Activated CD4-positive, alpha-beta T cell treated with anti-CD3 and anti-CD28 coated beads, Interleukin-2, Interleukin-6, amounts not matched to agents 100 ng/mL and 50 ng/mL, durations not matched to agents 16 hours and 8 hours (primary cell): Measurements from ENCODE around the gene ITGB1BP1.

ENCODE experiments used
- DNase-seq: peaks from one replicate; pipeline ENCODE4 v3.0.0-alpha.2; 2020

ITGB1BP1 gene

DNA sequence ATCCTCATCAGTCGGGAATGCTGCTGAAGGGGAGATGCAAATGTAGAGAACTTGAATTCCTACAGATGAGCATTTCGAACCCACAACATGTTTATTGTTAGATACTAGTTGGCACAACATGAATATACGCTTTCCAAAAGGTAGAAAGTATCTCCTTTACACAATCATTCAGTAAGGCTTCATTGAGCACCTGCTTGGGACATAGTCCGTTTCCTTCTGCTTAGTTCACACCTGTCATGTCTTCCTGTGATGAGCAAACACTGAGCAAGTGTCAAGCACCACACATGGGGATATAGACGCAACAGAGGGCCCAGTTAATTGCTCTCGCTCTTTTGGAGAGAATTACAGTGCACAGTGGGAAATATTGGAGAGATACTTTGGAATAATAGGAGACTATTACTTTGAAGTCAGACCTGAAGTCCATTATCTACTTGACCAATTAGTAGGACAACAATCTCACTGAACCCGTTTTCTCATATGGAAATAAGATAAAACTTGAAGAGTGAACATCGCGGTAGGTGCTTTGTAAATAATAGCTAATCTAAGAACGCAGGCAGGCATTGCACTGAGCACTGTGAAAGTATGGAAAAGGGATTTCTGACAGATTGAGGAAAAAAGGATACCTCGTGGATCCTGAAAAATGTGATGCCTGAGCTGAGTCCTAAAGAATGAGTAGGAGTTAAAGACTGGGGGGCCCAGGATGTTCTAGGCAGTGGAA lies 1.3 kb upstream of the ITGB1BP1 start:
- DNase-seq, result peak; percentile 21

DNA sequence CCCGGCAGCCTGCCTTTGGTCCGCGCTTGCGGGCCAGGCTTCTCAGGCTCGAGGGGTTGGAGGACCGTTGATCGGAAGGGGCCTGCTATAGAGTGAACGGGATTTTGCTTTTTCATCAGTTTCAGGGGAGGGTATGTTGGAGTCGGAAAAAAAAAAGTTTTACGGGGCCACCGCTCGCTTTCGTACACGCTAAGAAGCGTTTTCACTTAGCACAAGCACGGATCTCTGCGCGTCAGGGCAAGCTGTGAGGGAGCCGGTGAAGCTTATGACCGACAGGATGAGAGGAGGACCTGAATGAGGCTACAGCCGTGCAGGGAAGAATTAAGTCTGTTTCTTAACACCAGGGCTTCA lies 569 bp upstream of the ITGB1BP1 start:
- DNase-seq, result peak; percentile 39

DNA sequence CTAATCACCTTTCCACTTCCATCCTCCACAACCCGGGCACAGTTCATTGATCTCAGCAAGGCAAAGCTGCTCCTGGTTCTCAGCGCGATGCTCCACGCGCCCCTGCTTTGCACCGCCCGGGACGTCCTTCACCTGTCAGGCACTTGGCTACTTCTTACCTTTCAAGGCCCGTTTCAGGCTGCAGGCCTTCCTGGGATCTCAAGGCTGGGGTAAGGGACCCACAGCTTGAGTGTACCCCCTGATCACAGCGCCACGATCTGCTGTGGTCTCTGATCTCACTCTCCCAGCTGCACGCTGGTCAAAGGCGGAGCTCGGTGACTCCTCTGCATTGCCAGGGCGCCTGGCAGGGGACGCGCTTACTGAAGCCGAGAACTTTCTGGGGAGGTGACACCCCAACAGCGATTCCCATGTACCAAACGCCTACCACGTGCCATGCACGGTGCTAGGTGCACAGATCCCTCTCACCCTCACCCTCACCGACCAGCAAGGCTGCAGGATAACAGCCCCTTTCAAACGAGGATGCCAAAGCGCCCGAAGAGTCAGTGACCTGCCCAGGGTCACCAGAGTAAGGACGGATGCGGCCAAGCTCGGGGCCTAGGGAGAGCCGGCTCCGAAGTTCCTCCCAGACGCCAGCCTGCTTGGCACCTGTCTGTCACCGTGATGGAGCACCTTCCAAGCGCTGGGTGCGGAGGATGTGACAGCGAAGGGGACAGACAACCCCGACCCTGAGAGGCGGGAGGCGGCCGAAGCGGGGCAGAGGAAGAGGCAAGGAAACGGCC lies 818 bp downstream of the ITGB1BP1 start:
- DNase-seq, result peak; percentile 71

DNA sequence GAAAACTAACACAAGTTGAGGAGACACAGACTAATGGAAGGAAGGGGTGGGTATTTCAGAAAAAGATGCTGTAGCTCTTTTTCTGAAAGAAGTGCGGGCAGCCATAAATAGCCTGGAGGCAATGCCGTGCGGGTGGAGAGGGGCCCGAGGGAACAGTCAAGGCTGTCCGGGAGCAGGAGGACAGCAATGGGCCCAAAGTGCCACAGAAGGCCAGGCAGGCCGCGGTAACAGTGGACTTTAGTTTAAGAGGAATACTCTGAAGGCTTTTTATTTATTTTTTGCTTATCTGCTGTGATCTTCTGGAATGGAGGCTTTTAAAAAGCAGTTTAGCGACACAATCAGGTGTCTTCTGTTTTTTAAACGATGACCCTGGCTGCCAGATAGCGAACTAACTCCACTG lies 2.8 kb downstream of the ITGB1BP1 start:
- DNase-seq, result no peak

DNA sequence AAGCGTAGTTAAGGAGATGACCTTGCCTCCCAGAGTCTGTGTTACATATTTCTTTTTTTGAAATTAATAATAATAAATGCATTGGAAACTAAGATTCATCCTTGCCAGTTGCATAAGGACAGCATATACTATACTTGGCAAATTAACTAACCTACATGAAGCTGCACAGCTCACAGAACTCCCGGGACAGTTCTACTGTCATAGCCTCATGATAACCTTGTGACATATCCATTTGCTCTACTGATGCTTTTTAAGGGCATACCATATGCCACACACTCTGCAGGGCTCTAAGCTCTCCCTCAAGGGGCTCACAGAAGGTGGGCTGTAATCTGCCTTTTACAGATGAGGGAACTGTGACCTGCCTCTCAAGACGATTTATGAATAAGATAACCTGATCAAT lies 3.8 kb downstream of the ITGB1BP1 start:
- DNase-seq, result no peak

DNA sequence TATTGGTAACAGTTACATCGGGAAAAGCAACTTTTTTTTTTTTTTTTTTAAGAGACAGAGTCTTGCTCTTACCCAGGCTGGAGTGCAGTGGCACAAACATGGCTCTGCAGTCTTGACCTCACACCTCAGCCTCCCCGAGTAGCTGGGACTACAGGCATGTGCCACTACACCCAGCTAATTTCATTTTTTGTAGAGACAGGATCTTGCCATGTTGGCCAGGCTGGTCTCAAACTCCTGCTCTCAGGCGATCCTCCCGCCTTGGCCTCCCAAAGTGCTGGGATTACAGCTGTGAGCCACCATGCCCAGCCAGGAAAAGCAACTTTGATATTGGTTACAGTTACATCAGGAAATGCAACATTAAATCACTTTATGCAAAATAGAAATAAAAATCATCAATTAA lies 4.6 kb downstream of the ITGB1BP1 start:
- DNase-seq, result no peak

- DNase-seq, result no peak
Measured at GRCh38 chr2:9417725-9418124, 5.6 kb downstream of the ITGB1BP1 start.

DNA sequence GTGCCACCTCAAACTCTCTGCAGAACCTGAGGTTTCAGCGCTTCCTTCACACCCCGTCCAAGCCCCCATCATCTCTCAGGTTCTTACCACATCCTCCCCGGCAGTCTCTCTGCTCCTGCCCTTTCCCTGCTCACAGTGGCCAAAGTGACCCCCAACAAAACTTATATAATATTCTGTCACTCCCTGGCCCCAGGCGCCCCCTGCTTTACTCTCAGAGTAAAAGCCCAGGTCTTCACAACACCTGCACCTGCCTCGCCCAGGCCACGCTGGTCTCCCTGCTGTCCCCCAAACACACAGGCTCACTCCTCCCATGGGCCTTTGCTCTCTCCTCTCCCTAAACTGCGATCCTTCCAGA lies 6.4 kb downstream of the ITGB1BP1 start:
- DNase-seq, result no peak

- no peak for DNase-seq
Measured at GRCh38 chr2:9416267-9416961, 6.9 kb downstream of the ITGB1BP1 start.

DNA sequence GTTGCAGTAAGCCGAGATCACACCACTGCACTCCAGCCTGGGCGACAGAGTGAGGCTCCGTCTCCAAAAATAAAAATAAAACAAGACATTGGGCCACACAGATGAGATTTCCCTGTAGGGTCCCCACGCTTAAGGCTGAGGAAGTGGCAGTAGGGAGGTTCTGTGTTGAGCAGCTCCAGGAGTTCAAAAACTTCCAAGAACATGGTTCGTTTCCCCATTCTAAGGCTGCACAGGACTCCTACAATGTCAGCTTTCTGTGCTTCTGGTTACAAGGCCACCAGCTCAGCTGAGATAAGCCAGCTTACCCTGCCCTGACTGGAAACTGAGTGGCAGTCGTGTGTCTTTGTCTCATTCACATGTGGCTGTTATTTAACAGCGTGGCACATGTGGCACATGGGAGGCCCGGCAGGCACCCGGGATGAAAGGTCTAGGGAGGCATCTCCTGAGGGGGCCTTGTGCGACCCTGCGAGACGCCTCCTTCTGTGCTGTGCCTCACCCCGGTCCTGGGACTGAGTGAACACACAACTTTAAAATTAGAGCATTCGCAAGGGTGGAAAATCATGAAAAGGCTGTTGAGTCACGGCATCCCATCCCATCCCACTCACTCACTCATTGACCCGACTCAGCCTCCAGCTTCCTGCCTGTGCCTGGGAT lies 7.7 kb downstream of the ITGB1BP1 start:
- no peak for DNase-seq

GRCh38 chr2:9412781-9413180 lies 10.5 kb downstream of the ITGB1BP1 start:
- DNase-seq, result no peak

- no peak for DNase-seq
Measured at GRCh38 chr2:9410108-9410507, 13.2 kb downstream of the ITGB1BP1 start.

DNA sequence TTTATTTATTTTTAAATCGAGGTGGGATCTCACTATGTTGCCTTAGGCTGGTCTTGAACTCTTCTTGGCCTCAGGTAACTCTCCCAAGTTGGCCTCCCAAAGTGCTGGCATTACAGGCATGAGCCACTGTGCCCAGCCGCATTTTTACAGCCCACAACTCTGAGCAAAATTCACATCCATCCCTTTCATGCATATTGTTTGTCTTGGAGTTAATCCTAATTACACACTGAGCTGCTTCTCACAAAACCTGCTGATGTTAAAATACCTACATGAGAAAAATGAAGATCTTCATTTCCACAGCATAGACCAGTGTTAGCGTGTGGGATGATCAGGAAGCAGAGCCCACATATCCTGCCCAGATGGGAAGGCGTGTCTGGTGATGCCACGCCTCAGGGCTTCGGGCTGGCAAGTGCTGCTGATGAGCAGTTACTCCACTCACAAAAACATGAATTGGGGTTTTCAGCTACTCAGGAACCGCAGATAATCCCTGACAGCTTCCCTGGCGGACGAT lies 14.6 kb downstream of the ITGB1BP1 start:
- DNase-seq, result no peak

DNA sequence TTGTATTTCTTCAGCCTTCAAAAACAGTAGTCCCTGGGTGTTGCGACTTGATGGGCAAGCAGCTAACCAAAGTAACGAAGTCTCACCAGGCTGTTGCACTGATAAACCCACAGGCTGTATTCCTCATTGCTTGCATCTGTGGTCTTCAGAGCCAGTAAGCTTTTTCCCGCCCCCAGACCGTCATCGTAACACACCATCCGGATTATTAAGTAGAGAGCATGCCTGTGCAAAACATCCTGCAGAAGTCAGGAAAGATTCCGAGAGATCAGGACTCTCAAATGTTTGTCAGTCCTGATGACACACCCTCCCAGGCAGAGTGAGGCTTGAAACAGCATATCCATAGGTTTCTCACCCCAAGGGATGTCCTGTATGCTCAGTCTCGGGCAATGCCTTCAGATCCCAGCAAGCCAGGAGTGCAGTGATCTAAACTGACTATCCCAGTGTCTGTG lies 15.9 kb downstream of the ITGB1BP1 start:
- DNase-seq, result no peak

DNA sequence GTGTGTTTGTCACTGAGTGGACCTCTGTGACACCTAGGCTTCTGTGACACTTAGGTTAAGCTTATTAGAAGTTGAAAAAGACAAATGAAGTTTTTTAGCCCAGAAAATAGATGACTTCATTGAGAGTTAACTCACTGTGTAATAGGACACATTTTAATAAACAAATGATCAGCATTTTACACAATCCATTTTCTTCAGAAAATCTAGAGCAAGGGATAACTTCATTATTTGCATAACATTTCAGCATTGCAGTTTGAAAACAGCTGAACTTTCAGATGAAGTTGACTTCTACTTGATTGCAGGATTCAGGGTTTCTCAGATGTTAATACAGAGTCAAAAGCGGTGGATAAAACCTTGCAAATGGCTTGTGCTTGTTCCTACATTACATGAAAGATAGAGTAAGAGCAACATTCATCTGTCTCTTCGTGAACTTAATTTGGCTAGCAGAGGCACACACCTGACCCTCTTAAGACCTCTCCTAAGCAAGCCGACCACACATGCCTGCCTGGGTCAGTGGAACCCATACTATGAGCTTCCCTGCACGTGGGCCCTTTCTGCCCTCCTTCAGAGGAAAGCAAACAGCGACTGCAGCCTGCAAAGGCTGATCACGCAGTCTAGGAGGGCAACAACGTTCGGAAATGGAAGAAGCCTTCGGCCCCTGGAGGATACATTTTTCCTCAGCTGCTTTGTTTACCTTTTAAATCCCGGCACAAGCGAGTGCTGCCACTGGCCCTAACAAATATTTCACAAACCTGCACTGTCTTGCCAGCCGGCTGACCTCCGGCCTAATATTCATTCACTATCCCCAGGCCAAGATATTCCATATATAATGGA lies 16.6 kb downstream of the ITGB1BP1 start:
- no peak for DNase-seq

DNA sequence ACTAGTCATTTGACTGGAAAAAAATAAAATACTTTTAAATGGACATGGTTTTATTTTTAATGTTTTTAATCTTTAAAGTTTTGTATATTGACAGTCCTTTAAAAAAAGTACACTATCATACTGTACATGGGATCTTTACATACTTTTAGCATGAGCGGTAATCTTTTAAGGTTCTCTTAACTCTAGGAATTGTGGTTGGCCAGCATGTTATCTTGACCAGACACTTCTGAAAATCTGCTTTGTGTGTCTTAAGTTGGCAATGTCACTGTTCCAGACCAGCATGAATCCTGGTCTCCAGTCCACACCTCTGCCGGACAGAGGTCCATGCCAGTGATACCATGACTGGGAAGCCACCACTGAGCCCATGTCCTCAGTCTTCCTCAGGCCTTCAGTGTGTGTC lies 17.7 kb downstream of the ITGB1BP1 start:
- no peak for DNase-seq

- no peak for DNase-seq
Measured at GRCh38 chr2:9404451-9404850, 18.9 kb downstream of the ITGB1BP1 start.

GRCh38 chr2:9403924-9404323 lies 19.4 kb downstream of the ITGB1BP1 start:
- DNase-seq, result no peak

GRCh38 chr2:9401646-9402371 lies 21.5 kb downstream of the ITGB1BP1 start:
- DNase-seq, result no peak

DNA sequence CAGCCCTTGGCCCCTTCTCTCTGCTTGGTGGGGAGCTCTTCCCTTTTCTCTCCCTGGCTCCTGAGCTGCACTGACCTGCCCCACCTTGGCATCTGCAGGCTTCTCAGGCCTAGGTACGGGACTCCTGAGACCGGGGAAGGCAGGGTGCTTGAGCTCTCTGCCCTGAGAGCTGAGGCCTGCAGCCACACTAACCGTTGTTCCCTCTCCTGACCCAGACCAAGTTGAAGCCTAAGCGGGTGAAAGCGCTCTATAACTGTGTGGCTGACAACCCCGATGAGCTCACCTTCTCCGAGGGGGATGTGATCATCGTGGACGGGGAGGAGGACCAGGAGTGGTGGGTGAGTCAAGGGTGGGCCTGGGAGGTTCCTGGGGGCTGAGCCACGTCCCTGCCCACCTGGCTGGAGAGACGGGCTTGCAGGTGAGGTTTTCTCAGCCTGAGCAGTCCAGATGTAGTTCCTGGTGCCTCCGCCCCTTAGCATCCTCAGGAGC lies 22.2 kb downstream of the ITGB1BP1 start:
- no peak for DNase-seq

DNA sequence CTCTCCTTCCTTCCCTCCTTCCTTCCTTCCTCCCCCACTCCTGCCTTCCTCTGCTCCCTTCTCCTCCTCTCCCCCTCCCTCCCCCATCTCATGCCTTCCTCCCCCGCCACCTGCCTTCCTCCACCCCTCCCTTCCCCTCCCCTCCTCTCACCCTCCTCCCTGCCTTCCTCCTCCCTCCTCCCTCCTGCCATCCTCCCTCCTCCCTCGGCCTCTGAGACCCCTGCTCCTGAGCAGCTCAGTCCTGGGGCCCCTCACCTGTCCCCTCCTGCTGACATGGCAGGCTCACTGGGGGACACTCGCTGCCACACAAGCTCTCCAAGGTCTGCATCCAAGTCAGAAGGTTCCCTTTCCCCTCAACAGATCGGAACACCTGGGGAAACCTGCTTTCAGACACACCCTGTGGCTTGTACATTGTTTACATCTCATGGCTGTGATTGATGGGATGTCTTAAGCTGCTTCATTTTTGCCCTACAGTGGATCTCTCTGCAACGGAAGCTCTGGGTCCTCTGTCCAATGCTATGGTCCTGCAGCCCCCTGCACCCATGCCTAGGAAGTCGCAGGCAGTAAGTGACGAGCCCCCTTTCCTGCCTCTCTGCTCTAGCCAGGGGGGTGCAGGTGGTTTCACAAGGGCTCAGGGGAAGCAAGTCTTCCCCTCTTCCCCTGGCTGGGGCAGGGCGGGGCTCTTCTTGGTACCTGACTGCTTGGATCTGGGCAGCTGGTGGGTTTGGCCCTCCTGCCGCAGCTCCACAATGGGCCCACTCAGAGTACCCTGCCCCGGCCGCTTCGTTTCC lies 22.9 kb downstream of the ITGB1BP1 start:
- no peak for DNase-seq
